Activated T-cell treated with anti-CD3 and anti-CD28 coated beads, Interleukin-2, amount 50 U/mL, for 4 hours (primary cell): ENCODE data around the gene WIF1. TPM values are rescaled to one million over a fixed set of nuclear protein-coding genes. Genes with fewer than 3 reads are reported as not detected.

Source experiments
- ATAC-seq, 2 donors: fragments of 200-7000 bp; cut with Tn5 transposase; one replicate each; pipeline ENCODE4 v1.10.0; 2021
- DNase-seq: peaks from one replicate; pipeline ENCODE4 v3.0.0-alpha.2; 2020
- H3K27me3 Mint-ChIP-seq: one replicate; pipeline ENCODE4 v1.8.0; 2021; ENCODE audit warnings: low read depth, mixed read lengths
- H3K36me3 Mint-ChIP-seq: one replicate; pipeline ENCODE4 v1.8.0; 2022; ENCODE audit warnings: mixed read lengths; ENCODE audit not compliant: insufficient read depth
- H3K4me1 Mint-ChIP-seq: one replicate; pipeline ENCODE4 v1.8.0; 2021; ENCODE audit warnings: low read depth, mixed read lengths
- H3K4me3 Mint-ChIP-seq: one replicate; pipeline ENCODE4 v1.8.0; 2021; ENCODE audit warnings: mild to moderate bottlenecking, moderate library complexity, mixed read lengths
- H3K9me3 Mint-ChIP-seq: one replicate; pipeline ENCODE4 v1.8.0; 2021; ENCODE audit warnings: mixed read lengths
- total RNA-seq, 3 donors: library from RNA; stranded (reverse); gene quantifications; one replicate each; pipeline ENCODE4 v1.2.1, GENCODE V29; 2021

WIF1 gene
- total RNA-seq, 3 donors from 2014 or later, result 0.08 TPM; not detected in 2

DNA sequence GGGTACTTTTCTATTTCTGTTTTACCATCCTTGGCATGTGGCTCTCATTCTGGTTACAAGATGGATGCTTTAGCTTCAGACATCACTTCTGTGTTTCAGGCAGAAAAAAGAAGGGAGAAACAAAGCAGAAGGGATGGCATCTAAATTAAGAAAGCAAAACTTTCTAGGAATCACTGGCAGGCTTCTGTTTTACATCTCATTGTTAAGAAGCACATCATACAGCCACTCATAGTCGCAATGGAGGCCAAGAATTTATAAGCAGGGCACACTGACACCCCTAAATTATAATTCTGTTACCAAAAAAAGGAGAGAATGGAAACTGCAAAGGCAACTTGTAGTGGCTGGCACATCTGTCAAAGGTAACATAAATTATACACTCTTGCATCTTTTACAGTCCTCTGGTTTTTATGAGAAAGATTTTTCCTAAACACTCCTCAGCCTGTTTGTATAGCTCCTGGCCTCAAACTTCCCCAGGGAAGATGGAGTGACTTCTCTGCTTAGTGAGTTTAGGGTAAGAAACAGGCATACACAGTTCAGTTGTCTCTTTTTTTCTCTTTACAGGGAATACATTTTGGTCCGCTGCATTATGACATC is 26.3 kb upstream of the WIF1 start:
- H3K27me3 Mint-ChIP-seq, result peaks cover 16% of the 10 kb centered on the region
- H3K4me3 Mint-ChIP-seq, result no peak overlapping the region
- H3K4me1 Mint-ChIP-seq, result no peaks in the 10 kb centered on the region
- H3K36me3 Mint-ChIP-seq, result no peaks in the 10 kb centered on the region
- ATAC-seq (no peak), DNase-seq (no peak)
- no peaks in the 10 kb centered on the region for H3K9me3 Mint-ChIP-seq

DNA sequence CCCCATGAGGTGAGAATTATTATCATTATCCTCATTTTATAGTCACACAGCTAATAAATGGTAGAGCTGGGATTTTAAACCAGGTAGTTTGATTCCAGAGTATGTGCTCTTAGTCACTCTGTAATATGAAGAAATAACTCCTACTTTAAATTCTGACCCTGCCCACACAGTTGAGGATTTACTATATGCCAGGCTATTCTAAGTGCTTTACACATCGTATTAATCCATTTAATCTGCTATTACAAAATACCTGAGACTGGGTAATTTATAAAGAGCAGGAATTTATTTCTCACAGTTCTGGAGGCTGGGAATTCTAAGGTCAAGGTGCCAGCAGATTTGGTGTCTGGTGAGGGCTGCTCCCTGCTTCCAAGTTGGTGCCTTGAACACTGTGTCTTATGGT is 19.6 kb upstream of the WIF1 start:
- Mint-ChIP-seq H3K36me3 (peaks cover 5% of the 10 kb centered on the region), H3K9me3 (peaks cover 11% of the 10 kb centered on the region), H3K4me3 (no peak overlapping the region), H3K27me3 (peaks cover 12% of the 10 kb centered on the region), H3K4me1 (no peaks in the 10 kb centered on the region)
- DNase-seq, result no peak
- ATAC-seq, result no peak

DNA sequence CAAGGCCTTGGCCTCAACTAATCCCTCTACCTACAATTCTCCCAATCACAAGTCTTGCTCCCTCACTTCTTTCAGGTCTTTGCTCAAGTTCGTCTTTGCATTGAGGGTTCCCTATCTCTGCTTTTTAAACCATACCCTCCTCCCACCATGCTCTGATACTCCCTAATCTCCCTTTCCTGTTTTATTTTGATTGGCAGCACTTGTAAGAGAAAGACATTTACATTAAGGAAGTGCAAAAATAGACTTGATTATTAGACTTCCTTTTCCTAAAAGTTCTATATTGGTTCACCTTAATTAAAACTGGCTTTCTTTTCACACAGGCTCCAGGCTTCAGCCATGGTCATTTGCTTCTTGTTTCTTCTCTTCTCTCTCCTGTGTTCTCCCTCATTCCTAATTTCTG is 18.3 kb upstream of the WIF1 start:
- Mint-ChIP-seq H3K4me1 (no peaks in the 10 kb centered on the region), H3K4me3 (no peak overlapping the region), H3K9me3 (peaks cover 11% of the 10 kb centered on the region)

DNA sequence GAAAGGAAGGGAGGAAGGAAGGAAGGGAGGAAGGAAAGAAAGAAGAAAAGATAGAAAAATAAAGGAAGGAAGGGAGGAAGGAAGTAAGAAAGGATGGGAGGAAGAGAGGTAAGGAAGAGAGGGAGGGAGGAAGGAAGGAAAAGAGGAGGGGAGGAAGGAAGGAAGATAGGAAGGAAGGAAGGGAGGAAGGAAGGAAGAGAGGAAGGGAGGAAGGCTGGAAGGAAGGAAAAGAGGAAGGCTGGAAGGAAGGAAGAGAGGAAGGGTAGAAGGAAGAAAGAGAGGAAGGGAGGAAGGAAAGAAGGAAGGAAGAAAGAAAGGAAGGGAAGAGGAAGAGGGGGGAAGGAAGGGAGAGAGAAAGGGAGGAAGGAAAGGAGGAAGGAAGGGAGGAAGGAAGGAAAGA is 12.8 kb upstream of the WIF1 start:
- ATAC-seq (no peak), DNase-seq (no peak)
- Mint-ChIP-seq H3K4me3 (no peak overlapping the region), H3K36me3 (peaks cover 5% of the 10 kb centered on the region), H3K4me1 (no peaks in the 10 kb centered on the region), H3K27me3 (peaks cover 10% of the 10 kb centered on the region), H3K9me3 (peaks cover 14% of the 10 kb centered on the region)

More for the DNA sequence above, 18.3 kb upstream of the WIF1 start:
- H3K36me3 Mint-ChIP-seq, result peaks cover 5% of the 10 kb centered on the region
- H3K27me3 Mint-ChIP-seq, result peaks cover 12% of the 10 kb centered on the region
- DNase-seq (no peak), ATAC-seq (no peak)

DNA sequence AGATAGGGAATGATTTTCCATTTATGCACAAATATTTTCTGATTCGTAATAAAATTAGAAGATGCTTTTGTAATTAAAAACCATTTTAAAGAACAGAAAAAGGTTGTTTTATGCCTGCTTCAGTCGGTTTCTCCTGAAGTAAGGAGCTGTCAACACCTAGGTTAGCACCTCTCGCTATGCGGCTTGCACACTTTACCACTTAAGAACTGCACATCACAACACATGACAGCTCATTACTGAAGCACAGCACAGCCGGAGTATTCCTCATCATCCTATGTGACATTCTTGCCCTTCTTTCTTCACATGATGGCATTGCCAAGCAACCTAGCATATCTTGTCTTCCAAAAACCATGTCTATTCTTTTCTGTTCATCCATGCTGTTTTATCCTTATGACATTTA is 5.4 kb upstream of the WIF1 start:
- Mint-ChIP-seq H3K4me3 (no peak overlapping the region), H3K9me3 (no peaks in the 10 kb centered on the region), H3K4me1 (peaks cover 2% of the 10 kb centered on the region), H3K36me3 (no peaks in the 10 kb centered on the region), H3K27me3 (peaks cover 22% of the 10 kb centered on the region)
- no peak for DNase-seq
- ATAC-seq, result no peak

DNA sequence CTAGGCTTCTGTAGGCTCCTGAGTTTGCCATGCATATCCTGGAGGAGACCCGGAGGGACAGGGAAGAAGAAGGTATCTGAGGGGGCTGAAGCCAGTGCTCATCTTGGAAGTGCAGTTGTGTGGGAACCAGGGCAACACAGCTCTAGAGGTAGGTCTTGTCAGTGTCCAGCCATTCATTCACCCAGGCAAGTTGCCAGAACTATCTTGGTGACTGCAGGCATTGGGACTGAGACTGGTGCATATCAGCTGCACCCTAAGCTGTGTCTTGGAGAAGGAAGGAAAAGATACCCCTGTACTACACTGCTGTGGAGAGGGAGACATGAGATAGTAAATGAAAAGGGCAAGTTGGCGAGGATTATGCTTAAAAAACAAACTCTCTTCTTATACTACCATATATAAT is 4.9 kb upstream of the WIF1 start:
- no peaks in the 10 kb centered on the region for H3K36me3 Mint-ChIP-seq
- no peak for ATAC-seq
- DNase-seq, result no peak
- H3K4me3 Mint-ChIP-seq, result no peak overlapping the region
- H3K27me3 Mint-ChIP-seq, result peaks cover 22% of the 10 kb centered on the region
- no peaks in the 10 kb centered on the region for H3K9me3 Mint-ChIP-seq
- H3K4me1 Mint-ChIP-seq, result peaks cover 3% of the 10 kb centered on the region

DNA sequence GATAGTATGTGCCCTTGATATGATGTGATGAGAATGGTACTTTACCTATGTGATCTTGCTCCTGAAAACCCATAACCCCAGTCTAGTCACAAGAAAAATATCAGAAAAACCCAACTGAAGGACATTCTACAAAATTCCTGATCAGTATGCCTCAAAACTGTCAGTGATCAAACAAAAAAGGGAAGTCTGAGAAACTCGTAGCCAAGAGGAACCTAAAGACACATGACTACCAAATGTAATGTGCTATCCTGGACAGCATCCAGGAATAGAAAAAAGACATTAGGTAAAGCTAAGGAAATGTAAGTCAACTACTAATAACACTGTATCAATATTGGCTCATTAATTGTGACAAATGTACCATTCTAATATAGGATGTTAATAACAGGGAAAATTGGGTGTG is 4.1 kb upstream of the WIF1 start:
- Mint-ChIP-seq H3K27me3 (peaks cover 29% of the 10 kb centered on the region), H3K4me1 (peaks cover 9% of the 10 kb centered on the region), H3K9me3 (no peaks in the 10 kb centered on the region), H3K4me3 (no peak overlapping the region), H3K36me3 (no peaks in the 10 kb centered on the region)
- DNase-seq (no peak), ATAC-seq (no peak)

DNA sequence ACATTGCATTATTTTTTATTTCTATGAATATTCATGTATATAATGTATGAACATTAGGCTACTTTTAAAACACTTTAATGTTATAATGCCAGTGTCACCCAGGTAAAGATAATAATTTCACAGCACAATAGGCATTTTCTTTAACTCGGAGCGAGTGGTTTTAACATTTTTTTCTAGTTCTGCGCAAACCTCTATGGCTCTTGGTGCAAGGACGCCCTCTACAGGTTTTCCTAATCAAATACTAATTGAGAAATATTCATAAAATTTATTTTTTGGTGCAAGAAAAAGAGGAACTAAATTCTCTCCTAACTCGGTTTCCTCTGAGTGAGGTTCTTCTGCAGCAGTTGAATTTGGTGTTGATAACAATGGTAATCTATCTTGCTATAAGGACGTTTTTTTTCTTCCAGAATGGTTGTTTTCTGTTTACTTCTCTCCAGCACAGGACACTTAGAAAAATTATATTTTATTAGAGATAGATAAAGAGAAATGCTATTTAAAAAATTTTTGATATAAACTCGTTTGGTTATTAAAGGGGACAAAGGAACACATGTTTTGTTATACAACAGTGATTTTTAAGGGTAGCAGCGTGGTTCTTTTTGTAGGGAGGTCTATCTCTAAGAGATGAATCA is 2.4 kb upstream of the WIF1 start:
- Mint-ChIP-seq H3K4me3 (no peak overlapping the region), H3K9me3 (no peaks in the 10 kb centered on the region), H3K4me1 (peaks cover 9% of the 10 kb centered on the region), H3K36me3 (no peaks in the 10 kb centered on the region), H3K27me3 (peaks cover 35% of the 10 kb centered on the region)
- no peak for ATAC-seq
- DNase-seq, result no peak

DNA sequence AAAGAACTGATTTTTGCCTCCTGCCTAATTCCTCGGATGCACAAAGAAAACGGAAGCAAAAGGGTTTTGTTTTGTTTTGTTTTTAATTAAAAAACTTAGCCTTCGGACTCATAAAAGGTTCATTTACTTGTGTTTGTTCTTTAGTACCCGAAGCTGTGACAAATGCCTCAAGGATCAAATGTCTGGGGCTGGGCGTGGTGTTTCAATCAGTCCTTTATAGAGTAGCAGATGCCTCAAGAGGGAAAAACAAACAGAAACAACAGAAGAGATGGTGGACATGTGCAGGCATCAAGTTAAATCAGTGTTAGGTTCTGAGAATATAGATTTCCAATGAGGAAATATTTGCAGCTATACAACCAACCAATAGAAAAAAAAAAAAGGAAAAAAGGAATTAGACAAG is 1.6 kb upstream of the WIF1 start:
- no peak for DNase-seq
- Mint-ChIP-seq H3K4me1 (peaks cover 9% of the 10 kb centered on the region), H3K27me3 (peaks cover 38% of the 10 kb centered on the region), H3K36me3 (no peaks in the 10 kb centered on the region), H3K4me3 (no peak overlapping the region), H3K9me3 (no peaks in the 10 kb centered on the region)
- no peak for ATAC-seq

DNA sequence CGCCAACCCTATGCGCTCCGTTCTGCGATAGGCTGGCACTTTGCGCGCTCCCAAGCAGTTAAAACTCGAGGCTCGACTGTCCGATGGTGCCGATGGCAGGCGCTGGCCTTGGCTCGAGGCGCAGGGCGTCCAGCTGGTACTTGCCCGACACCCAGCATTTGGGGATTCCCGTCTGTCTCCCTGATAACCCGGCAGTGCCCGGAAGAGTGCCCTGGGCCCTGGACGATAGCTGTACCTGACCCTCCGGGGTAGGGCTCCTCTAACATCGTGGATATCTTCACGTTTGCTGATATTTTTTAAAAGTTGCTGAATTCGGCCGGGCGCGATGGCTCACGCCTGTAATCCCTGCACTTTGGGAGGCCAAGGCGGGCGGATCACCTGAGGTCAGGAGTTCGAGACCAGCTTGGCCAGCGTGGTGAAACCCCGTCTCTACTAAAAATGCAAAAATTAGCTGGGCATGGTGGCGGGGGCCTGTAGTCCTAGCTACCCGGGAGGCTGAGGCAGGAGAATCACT is 908 bp upstream of the WIF1 start:
- H3K4me1 Mint-ChIP-seq, result peaks cover 9% of the 10 kb centered on the region
- H3K27me3 Mint-ChIP-seq, result peaks cover 40% of the 10 kb centered on the region
- no peaks in the 10 kb centered on the region for H3K36me3 Mint-ChIP-seq
- peak overlapping the region; percentile 44 for H3K4me3 Mint-ChIP-seq
- H3K9me3 Mint-ChIP-seq, result no peaks in the 10 kb centered on the region
- DNase-seq, result no peak
- ATAC-seq, result no peak

DNA sequence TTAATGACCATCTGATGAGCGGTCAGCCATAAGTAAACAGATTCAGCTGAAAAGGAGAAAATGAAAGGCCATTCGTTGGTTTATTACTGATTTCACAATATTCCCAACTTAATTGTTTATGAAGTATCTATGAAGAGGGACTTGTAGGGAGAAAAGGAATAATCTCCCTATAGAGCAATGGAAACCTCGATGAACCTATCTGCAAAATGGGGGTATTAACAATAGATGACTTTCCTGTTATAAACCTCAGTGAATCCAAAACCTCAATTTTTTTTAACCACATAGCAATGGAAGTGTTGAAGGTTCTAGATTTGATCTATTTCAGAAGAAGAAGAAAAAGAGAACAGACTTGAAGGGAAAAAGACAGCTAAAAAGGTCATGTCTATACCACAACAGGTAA is 2.0 kb downstream of the WIF1 start:
- DNase-seq (no peak), ATAC-seq (no peak)
- H3K4me3 Mint-ChIP-seq, result no peak overlapping the region
- no peaks in the 10 kb centered on the region for H3K9me3 Mint-ChIP-seq
- peaks cover 9% of the 10 kb centered on the region for H3K4me1 Mint-ChIP-seq
- no peaks in the 10 kb centered on the region for H3K36me3 Mint-ChIP-seq
- H3K27me3 Mint-ChIP-seq, result peaks cover 49% of the 10 kb centered on the region

DNA sequence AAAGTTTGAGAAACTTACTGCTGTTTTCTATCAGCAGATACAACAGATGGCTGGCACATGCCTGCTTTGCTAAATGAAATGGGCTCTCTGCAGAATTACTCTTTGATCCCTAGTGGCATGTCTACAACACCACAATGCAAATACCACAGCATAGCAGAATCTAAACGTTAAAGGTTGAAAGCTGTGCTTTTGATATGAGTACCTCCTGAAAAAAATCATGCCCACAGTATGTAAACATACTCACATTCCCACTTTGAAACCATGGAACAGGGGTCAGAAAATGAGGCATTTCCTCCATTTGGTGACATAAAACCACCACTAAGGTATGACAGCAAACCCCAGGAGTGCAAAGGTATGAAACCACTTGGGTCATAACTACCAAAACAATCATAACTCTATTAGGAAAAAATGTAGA is 7.5 kb downstream of the WIF1 start:
- no peaks in the 10 kb centered on the region for H3K9me3 Mint-ChIP-seq
- ATAC-seq, result peak in 1 of 2 donors; percentile 25
- H3K36me3 Mint-ChIP-seq, result no peaks in the 10 kb centered on the region
- H3K4me1 Mint-ChIP-seq, result no peaks in the 10 kb centered on the region
- peaks cover 43% of the 10 kb centered on the region for H3K27me3 Mint-ChIP-seq
- H3K4me3 Mint-ChIP-seq, result no peak overlapping the region
- no peak for DNase-seq

DNA sequence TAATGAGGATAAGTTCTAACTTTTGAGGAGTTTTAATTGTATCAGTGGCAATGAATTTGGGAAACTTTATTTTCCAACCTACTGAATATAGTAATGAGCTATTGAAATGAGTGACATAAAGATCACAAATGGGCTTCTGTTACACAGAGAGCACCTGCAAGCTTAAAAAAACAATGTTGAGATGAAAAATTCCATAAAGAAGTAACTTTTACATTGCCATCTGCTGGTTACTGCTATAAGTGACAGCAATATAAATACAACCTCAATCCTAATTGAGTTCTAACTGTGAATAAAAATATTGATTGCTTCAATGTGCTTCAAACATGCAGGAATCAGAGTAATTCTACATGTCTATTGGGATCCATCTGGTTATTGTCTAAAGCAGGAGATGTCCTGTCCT is 14.2 kb downstream of the WIF1 start:
- Mint-ChIP-seq H3K9me3 (no peaks in the 10 kb centered on the region), H3K36me3 (no peaks in the 10 kb centered on the region), H3K4me1 (no peaks in the 10 kb centered on the region), H3K27me3 (peaks cover 14% of the 10 kb centered on the region), H3K4me3 (no peak overlapping the region)
- ATAC-seq (no peak), DNase-seq (no peak)

DNA sequence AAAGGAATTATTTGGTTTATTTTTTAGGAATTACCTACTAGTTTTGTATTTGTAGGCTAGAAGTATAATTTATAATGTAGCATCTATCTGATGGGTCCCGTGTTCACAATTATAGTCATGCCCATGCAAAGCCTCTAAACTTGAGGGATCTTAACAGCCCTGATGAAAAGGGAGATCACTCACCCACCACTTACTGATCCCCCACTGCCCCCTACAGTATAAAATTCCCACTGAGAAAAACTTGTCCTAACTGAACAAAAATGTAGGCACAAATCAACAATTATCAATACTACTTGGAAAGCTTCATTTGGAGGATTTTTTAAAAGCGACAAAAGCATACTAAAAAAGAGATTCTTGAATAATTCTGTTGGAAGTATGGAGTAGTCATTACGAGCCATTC is 21.0 kb downstream of the WIF1 start:
- Mint-ChIP-seq H3K4me3 (no peak overlapping the region), H3K4me1 (no peaks in the 10 kb centered on the region), H3K27me3 (peaks cover 29% of the 10 kb centered on the region), H3K9me3 (no peaks in the 10 kb centered on the region), H3K36me3 (no peaks in the 10 kb centered on the region)
- no peak for DNase-seq
- ATAC-seq, result no peak

DNA sequence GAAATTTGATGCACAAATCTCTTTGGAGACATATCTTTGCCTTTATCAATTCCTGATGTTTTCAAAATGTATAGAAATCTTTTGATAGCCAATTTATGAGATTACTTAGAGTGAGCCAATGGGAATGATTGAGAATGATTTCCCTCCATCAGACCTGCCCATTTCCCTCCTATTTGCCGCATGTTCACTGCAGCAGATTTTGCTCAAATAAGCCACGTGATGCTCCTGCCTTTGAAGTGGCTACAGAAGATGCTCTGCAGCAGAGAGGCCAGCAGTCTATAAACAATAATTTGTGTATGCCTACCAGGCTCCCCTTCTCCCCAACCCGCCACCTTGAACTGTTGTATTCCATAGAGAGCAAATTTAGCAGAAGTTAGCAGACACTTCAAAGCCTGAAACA is 21.9 kb downstream of the WIF1 start:
- no peaks in the 10 kb centered on the region for H3K9me3 Mint-ChIP-seq
- no peak for ATAC-seq
- no peak for DNase-seq
- H3K27me3 Mint-ChIP-seq, result peaks cover 32% of the 10 kb centered on the region
- no peaks in the 10 kb centered on the region for H3K4me1 Mint-ChIP-seq
- no peaks in the 10 kb centered on the region for H3K36me3 Mint-ChIP-seq
- H3K4me3 Mint-ChIP-seq, result no peak overlapping the region
